K562 (cell line): ENCODE data around the gene DCTN2. TPM values are rescaled to one million over a fixed set of nuclear protein-coding genes. Genes with fewer than 3 reads are reported as not detected.
A peak's percentile ranks its signal among the peaks of the same experiment; 100 is the strongest.

Source experiments
- BCL6 ChIP-seq: fragments of 250-450 bp; sonication (Bioruptor Pico); IDR thresholded peaks from 2 replicates; pipeline ENCODE4 v1.4.0; 2020
- CC2D1A ChIP-seq: fragments of 450-650 bp; IDR thresholded peaks from 2 replicates; pipeline ENCODE4 v1.6.1; 2017; ENCODE audit warnings: mild to moderate bottlenecking
- GATAD2A ChIP-seq: fragments of 450-650 bp; IDR thresholded peaks from 2 replicates; pipeline ENCODE4 v1.6.1; 2017
- HCFC1 ChIP-seq: IDR thresholded peaks from 2 replicates; pipeline ENCODE4 v1.6.1; 2012; ENCODE audit warnings: low read depth, low read length, improper control_type of control experiment
- HNRNPUL1 ChIP-seq: fragments of 200-400 bp; formaldehyde crosslinking; IDR thresholded peaks from 2 replicates; pipeline ENCODE4 v1.6.1; 2017; ENCODE audit warnings: low read length
- MEF2A ChIP-seq: IDR thresholded peaks from 2 replicates; pipeline ENCODE4 v1.6.1; 2011; ENCODE audit warnings: low read depth, mild to moderate bottlenecking, low read length, moderate library complexity; ENCODE audit not compliant: control insufficient read depth
- ZFPM2 ChIP-seq: fragments of 250-450 bp; sonication (Bioruptor Pico); IDR thresholded peaks from 2 replicates; pipeline ENCODE4 v1.5.1; 2022; ENCODE audit warnings: mild to moderate bottlenecking
- ZNF212 ChIP-seq: fragments of 450-650 bp; formaldehyde crosslinking; IDR thresholded peaks from 2 replicates; pipeline ENCODE4 v1.4.0; 2020; ENCODE audit warnings: mild to moderate bottlenecking
- ZNF239 ChIP-seq: fragments of 250-450 bp; sonication (Bioruptor Pico); IDR thresholded peaks from 2 replicates; pipeline ENCODE4 v1.4.0; 2020; ENCODE audit warnings: mild to moderate bottlenecking
- ZNF561 ChIP-seq: fragments of 450-650 bp; formaldehyde crosslinking; conservative IDR thresholded peaks from 2 replicates; pipeline ENCODE4 v1.4.0; 2020; ENCODE audit warnings: mild to moderate bottlenecking, moderate library complexity
- polyA plus RNA-seq, 8 experiments: library from polyadenylated mRNA; depleted of rRNA in 4 of 8; stranded (reverse) in 5 of 8; unstranded in 3 of 8; fragments of >200 nt; fragmentation: Nextera tagmentation in 2 of 8; fragmentation: Illumina TruSeq in 1 of 8; extraction: Ambion mirVana in 2 of 8; extraction: Trizol in 1 of 8; gene quantifications; 2 replicates each; pipeline versions ENCODE4 v1.2.1 to v1.2.3, GENCODE V29; 2011 to 2014; ENCODE audit warnings: inconsistent platforms in 1 of 8, missing spikeins in 1 of 8
- total RNA-seq, 7 experiments: library from RNA; depleted of rRNA in 6 of 7; stranded (reverse); fragments of >200 nt in 6 of 7; fragmentation: Illumina TruSeq in 2 of 7; extraction: Trizol in 2 of 7; gene quantifications; 2 replicates each; pipeline versions ENCODE4 v1.2.1 to v1.2.3, GENCODE V29; 2011 to 2021; ENCODE audit warnings: low replicate concordance in 1 of 7
- TF ChIP-seq, protein P1 (sequence below): conservative IDR thresholded peaks from 2 replicates; pipeline ENCODE4 v1.6.1; 2011; ENCODE audit warnings: low read depth, mild to moderate bottlenecking, low read length; ENCODE audit not compliant: control insufficient read depth
- TF ChIP-seq, protein P2 (sequence below): fragments of 450-650 bp; formaldehyde crosslinking; conservative IDR thresholded peaks from 2 replicates; pipeline ENCODE4 v1.4.0; 2022; ENCODE audit warnings: mild to moderate bottlenecking, missing genetic modification characterization
- TF ChIP-seq, protein P3 (sequence below), 2 experiments: fragments of 450-650 bp in 1 of 2; sonication (generic) in 1 of 2; formaldehyde crosslinking in 1 of 2; IDR thresholded peaks; 2 replicates each; pipeline versions ENCODE4 v1.7.1 to v1.9.0; 2016 to 2022; ENCODE audit warnings: inconsistent platforms in 1 of 2, mild to moderate bottlenecking in 1 of 2, missing genetic modification reagents in 1 of 2

DCTN2 gene
- total and polyA plus RNA-seq, 9 of the 15 experiments (the other 6 are each of a cell fraction or from before 2014, with no cell fraction given) = 43.6 to 270 (median 125) TPM

DNA sequence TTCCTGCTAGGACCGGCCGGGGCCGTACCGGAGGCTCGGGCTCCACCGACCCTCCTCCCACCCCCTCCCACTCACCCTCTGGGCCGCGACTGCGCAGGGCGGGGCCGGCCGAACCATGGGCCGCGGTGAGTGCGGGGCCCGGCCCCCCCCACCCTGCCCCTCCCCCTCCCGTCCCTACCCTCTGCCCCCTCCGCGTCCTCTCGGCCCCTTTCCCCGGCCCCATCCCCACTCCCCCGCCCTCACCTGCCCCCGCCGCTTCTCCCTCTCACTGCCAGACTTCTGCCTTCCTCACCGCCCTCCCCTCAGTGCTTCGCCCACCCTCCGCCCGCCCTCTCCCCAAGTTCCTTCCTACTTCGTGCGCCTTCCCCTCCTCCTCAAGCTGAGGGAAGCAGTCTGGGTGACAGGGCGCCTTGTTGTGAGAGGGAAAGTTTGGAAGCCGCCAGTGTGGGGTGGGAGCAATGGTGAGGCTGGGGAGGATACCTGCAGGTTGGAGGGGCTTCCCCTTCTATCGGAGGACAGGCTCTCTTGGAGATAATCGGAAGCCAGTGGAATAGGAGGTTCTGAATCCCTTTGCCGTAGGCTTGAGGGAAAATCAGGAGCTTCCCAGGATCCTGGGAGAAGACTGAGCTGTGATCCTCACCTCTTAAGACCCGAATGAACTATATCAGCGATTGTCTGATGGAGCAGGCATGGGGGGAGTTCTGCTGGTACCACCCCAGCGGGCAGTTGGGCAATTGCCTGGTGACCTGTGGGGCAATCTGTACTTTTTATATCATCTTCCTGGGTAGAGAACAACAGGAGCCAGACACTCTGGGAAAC lies 23.9 kb downstream of the DCTN2 start (continued):
- TF ChIP-seq, protein P1, sequence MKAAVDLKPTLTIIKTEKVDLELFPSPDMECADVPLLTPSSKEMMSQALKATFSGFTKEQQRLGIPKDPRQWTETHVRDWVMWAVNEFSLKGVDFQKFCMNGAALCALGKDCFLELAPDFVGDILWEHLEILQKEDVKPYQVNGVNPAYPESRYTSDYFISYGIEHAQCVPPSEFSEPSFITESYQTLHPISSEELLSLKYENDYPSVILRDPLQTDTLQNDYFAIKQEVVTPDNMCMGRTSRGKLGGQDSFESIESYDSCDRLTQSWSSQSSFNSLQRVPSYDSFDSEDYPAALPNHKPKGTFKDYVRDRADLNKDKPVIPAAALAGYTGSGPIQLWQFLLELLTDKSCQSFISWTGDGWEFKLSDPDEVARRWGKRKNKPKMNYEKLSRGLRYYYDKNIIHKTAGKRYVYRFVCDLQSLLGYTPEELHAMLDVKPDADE = no peak
- TF ChIP-seq CC2D1A (0 out of 2 replicates have a peak, but pooled peaks have one; percentile 23), HNRNPUL1 (no peak), ZNF561 (no peak), ZFPM2 (CRISPR knock-in tag) (no peak), BCL6 (CRISPR knock-in tag) (no peak), HCFC1 (no peak), MEF2A (no peak), ZNF239 (no peak), GATAD2A (no peak), ZNF212 (CRISPR knock-in tag) (no peak)
- TF ChIP-seq, protein P2, sequence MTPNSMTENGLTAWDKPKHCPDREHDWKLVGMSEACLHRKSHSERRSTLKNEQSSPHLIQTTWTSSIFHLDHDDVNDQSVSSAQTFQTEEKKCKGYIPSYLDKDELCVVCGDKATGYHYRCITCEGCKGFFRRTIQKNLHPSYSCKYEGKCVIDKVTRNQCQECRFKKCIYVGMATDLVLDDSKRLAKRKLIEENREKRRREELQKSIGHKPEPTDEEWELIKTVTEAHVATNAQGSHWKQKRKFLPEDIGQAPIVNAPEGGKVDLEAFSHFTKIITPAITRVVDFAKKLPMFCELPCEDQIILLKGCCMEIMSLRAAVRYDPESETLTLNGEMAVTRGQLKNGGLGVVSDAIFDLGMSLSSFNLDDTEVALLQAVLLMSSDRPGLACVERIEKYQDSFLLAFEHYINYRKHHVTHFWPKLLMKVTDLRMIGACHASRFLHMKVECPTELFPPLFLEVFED = no peak
- TF ChIP-seq, protein P3, sequence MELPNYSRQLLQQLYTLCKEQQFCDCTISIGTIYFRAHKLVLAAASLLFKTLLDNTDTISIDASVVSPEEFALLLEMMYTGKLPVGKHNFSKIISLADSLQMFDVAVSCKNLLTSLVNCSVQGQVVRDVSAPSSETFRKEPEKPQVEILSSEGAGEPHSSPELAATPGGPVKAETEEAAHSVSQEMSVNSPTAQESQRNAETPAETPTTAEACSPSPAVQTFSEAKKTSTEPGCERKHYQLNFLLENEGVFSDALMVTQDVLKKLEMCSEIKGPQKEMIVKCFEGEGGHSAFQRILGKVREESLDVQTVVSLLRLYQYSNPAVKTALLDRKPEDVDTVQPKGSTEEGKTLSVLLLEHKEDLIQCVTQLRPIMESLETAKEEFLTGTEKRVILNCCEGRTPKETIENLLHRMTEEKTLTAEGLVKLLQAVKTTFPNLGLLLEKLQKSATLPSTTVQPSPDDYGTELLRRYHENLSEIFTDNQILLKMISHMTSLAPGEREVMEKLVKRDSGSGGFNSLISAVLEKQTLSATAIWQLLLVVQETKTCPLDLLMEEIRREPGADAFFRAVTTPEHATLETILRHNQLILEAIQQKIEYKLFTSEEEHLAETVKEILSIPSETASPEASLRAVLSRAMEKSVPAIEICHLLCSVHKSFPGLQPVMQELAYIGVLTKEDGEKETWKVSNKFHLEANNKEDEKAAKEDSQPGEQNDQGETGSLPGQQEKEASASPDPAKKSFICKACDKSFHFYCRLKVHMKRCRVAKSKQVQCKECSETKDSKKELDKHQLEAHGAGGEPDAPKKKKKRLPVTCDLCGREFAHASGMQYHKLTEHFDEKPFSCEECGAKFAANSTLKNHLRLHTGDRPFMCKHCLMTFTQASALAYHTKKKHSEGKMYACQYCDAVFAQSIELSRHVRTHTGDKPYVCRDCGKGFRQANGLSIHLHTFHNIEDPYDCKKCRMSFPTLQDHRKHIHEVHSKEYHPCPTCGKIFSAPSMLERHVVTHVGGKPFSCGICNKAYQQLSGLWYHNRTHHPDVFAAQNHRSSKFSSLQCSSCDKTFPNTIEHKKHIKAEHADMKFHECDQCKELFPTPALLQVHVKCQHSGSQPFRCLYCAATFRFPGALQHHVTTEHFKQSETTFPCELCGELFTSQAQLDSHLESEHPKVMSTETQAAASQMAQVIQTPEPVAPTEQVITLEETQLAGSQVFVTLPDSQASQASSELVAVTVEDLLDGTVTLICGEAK (IDR thresholded peaks at IDR 0.05) = 0 out of 2 replicates have a peak, but pooled peaks have one; percentile 37
- TF ChIP-seq, protein P3 (CRISPR knock-in tag; IDR thresholded peaks at IDR 0.05) = no peak
